Calu3 (cell line): ENCODE data around the gene NLGN2. TPM values are rescaled to one million over a fixed set of nuclear protein-coding genes. Genes with fewer than 3 reads are reported as not detected.

Source experiments
- BruUV-seq: library from RNA; stranded (reverse); fragments of 400-500 nt; replicated peaks from 2 replicates; lab custom pipeline; 2021; lab: Mats Ljungman, UMichigan
- CTCF ChIA-PET: fragments of 300-600 bp; sonication (Branson Sonifier 250); formaldehyde crosslinking; loops from one replicate; lab custom pipeline; 2022; ENCODE audit warnings: antibody characterized with exemption; lab: Charles Lee
- DNase-seq: peaks from one replicate; pipeline ENCODE4 v3.0.0; 2022
- H3K27ac Mint-ChIP-seq: one replicate; pipeline ENCODE4 v1.8.0; 2022; ENCODE audit warnings: mixed read lengths; ENCODE audit not compliant: unreplicated experiment
- H3K27me3 Mint-ChIP-seq: one replicate; pipeline ENCODE4 v1.8.0; 2022; ENCODE audit warnings: mixed read lengths; ENCODE audit not compliant: unreplicated experiment
- H3K36me3 Mint-ChIP-seq: one replicate; pipeline ENCODE4 v1.8.0; 2022; ENCODE audit warnings: mild to moderate bottlenecking, moderate library complexity, mixed read lengths; ENCODE audit not compliant: insufficient read depth, unreplicated experiment
- H3K4me1 Mint-ChIP-seq: one replicate; pipeline ENCODE4 v1.8.0; 2022; ENCODE audit warnings: mild to moderate bottlenecking, low read depth, mixed read lengths; ENCODE audit not compliant: unreplicated experiment
- H3K4me3 Mint-ChIP-seq: one replicate; pipeline ENCODE4 v1.8.0; 2022; ENCODE audit warnings: mild to moderate bottlenecking, low read depth, moderate library complexity, mixed read lengths; ENCODE audit not compliant: unreplicated experiment
- H3K9me3 Mint-ChIP-seq: one replicate; pipeline ENCODE4 v1.8.0; 2022; ENCODE audit warnings: low read depth, mixed read lengths; ENCODE audit not compliant: unreplicated experiment
- intact Hi-C: fragments of 100-400 bp; cut with micrococcal nuclease; formaldehyde crosslinking; loops from one replicate; pipeline ENCODE4 v1.10.0; 2022; ENCODE audit not compliant: unreplicated experiment
- total RNA-seq: library from RNA; stranded (reverse); gene quantifications from 2 replicates; pipeline ENCODE4 v1.2.3, GENCODE V29; 2022
- TF ChIP-seq, protein P1 (sequence below): fragments of 200-600 bp; IDR thresholded peaks from one replicate; pipeline ENCODE4 v1.8.0; 2022; ENCODE audit warnings: antibody characterized with exemption; ENCODE audit not compliant: unreplicated experiment

Gene NLGN2
- total RNA-seq, 1 experiment from 2014 or later: 13.9 TPM

DNA sequence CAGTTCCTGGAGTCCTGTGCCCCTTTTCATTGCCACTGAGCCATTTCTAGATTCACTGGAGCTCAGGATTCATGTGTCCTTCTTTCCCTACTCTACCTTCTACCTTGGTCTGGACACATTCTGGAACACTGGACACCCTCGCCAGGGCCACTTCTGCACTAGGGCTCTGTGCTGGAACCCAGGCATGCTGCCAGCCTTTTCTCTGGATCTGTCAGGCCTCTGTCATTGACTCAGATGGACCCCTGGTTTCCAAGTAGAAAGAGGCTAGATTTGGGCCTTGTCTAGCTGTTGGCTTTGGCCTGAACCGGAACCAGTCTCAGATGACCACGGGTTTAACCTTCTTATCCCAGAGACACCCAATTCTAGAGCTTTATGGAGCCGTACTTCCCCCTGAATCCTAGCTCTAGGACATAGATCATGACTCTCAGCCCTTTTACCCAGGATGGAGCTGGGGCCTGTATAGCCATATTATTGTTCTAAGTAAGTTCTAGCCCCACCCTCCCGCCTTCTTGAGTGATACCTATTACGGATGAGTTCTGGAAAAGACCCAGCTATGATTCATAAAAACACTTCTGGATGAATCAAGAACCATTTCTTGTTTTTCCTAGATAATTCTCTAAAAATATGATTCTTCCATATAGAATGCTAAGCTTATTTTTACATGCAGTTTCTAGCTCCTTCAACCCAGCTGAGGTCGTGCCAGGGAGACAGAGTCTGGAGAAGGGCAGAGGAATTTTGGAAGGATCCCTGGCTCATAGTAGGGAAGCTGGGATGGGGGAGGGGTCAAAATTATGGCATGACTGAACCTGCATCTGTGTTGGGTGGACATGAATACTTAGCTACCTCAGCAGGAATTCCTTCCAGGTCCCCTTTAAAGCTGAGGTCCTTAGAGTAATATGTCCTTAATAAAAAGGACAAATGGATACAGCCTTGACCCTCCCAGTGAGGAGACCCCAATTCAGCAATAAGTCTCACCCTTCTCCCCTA is 36.1 kb downstream of the NLGN2 start:
- BruUV-seq: no TSS peak
- peaks cover 78% of the 10 kb centered on the region for H3K27me3 Mint-ChIP-seq
- no peak for DNase-seq
- no peaks in the 10 kb centered on the region for H3K9me3 Mint-ChIP-seq
- H3K4me3 Mint-ChIP-seq: no peak overlapping the region
- peaks cover 5% of the 10 kb centered on the region for H3K4me1 Mint-ChIP-seq
- TF ChIP-seq, protein P1, sequence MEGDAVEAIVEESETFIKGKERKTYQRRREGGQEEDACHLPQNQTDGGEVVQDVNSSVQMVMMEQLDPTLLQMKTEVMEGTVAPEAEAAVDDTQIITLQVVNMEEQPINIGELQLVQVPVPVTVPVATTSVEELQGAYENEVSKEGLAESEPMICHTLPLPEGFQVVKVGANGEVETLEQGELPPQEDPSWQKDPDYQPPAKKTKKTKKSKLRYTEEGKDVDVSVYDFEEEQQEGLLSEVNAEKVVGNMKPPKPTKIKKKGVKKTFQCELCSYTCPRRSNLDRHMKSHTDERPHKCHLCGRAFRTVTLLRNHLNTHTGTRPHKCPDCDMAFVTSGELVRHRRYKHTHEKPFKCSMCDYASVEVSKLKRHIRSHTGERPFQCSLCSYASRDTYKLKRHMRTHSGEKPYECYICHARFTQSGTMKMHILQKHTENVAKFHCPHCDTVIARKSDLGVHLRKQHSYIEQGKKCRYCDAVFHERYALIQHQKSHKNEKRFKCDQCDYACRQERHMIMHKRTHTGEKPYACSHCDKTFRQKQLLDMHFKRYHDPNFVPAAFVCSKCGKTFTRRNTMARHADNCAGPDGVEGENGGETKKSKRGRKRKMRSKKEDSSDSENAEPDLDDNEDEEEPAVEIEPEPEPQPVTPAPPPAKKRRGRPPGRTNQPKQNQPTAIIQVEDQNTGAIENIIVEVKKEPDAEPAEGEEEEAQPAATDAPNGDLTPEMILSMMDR: no peak
- CTCF ChIA-PET: no interaction called here
- intact Hi-C loops: no loop called here
- no peak overlapping the region for H3K27ac Mint-ChIP-seq
- peaks cover 14% of the 10 kb centered on the region for H3K36me3 Mint-ChIP-seq

DNA sequence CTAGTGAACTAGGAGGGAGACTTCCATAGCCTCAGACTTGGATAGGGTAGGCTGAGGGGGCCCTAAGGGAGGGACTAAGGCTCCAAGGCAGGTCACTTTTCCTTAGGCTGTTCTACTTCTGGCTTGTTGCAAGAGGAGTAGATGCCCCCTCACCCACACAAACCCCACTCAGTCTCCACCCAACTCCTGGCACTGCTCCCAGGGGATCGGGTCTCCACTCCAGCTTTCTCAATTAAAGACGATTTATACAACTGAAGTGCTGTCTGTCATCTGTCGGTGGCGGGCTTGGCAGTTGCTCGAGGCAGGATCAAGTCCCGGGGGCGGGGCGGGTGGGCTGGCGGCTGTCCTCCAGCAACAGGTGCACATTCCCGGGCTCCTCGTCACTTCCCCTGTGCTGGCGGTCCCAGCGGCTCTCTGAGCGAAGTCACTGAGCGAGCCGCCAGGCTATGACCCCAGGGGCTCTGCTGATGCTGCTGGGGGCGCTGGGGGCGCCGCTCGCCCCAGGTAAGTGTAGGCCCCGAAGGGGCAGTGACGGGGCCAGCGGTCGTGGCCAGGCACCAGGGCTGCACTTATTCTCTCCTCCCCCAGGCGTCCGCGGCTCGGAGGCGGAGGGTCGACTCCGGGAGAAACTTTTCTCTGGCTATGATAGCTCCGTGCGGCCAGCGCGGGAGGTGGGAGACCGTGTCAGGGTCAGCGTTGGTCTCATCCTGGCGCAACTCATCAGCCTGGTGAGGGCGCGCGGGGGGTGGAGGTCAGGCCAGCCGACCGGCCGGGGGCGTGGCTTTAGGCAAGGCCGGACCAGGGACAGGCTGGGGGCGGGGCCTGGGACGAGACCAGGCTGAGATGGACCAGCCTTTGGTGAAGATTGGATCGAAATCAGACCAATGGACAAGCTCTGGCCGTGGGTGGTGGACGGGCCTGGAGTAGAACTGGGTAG is 37.3 kb downstream of the NLGN2 start, which contains the start of gene CHRNB1:
CHRNB1 (plus strand) TSS at position 380 of the 937 bp plus-strand sequence; CDS start at position 447, 67 bp downstream.
- Mint-ChIP-seq H3K27ac (no peak within 1 kb of the TSS), H3K4me1 (no peaks in the 10 kb centered on the region), H3K9me3 (no peaks in the 10 kb centered on the region), H3K4me3 (no peak within 1 kb of the TSS), H3K36me3 (peaks cover 7% of the 10 kb centered on the region), H3K27me3 (peaks cover 67% of the 10 kb centered on the region)
- no peak for DNase-seq
- intact Hi-C loops: no loop called here
- no TSS peak for BruUV-seq
- CTCF ChIA-PET: no interaction called here
- TF ChIP-seq, protein P1: no peak

DNA sequence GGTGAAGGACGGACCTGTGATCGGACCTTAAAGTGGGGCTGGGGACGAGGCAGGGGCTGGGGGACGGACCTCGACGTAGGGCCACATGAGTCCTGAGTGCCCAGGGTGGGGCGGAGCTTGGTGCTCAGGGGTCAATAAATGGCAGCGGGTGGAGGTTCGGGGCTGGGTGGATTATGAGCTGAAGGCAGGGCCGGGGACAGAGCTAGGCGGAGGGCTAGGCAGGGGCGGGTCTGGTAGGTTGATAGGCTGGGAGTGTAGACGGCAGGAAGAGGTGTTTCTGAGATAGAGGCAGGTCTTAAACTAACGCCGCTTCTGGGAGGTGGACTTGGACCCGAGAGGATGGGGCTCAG is 37.9 kb downstream of the NLGN2 start:
- BruUV-seq: no TSS peak
- Mint-ChIP-seq H3K36me3 (peaks cover under 1% of the 10 kb centered on the region), H3K4me3 (no peak overlapping the region), H3K27me3 (peaks cover 60% of the 10 kb centered on the region), H3K9me3 (no peaks in the 10 kb centered on the region), H3K27ac (no peak overlapping the region), H3K4me1 (no peaks in the 10 kb centered on the region)
- CTCF ChIA-PET: no interaction called here
- no peak for DNase-seq
- intact Hi-C loops: no loop called here
- TF ChIP-seq, protein P1: no peak

DNA sequence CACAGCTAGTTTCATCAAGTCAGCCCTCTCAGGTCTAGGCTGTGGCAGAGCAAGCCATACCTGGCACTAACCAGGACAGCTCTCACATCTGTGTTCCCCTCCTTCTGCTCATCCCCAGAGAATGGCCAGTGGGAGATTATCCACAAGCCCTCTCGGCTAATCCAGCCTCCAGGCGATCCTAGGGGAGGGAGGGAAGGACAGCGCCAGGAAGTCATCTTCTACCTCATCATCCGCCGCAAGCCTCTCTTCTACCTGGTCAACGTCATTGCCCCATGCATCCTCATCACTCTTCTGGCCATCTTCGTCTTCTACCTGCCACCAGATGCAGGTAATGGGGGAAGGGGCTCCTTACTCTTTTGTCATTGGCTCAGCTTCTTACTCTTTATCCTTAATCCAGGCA is 40.8 kb downstream of the NLGN2 start:
- no TSS peak for BruUV-seq
- Mint-ChIP-seq H3K4me3 (no peak overlapping the region), H3K4me1 (no peaks in the 10 kb centered on the region)

More for the DNA sequence above, 40.8 kb downstream of the NLGN2 start:
- CTCF ChIA-PET: no interaction called here
- DNase-seq: no peak
- Mint-ChIP-seq H3K9me3 (no peaks in the 10 kb centered on the region), H3K27ac (no peak overlapping the region), H3K36me3 (no peaks in the 10 kb centered on the region), H3K27me3 (peaks cover 32% of the 10 kb centered on the region)
- TF ChIP-seq, protein P1: no peak
- intact Hi-C loops: no loop called here
